ENCODE results near the gene PSTPIP1.

Gene PSTPIP1

GRCh38 chr15:77030048-77030927 lies 35.4 kb downstream of the PSTPIP1 start:
- no peak for DNase-seq (ENCODE audit: low spot score)

- DNase-seq (ENCODE audit: low spot score), result no peak
These were observed 36.0 kb downstream of the PSTPIP1 start for GRCh38 chr15:77030928-77031375.

GRCh38 chr15:77031376-77032050 lies 36.6 kb downstream of the PSTPIP1 start:
- peak; percentile 52 for DNase-seq (ENCODE audit: low spot score)

GRCh38 chr15:77032052-77032646 lies 37.2 kb downstream of the PSTPIP1 start:
- DNase-seq (ENCODE audit: low spot score), result no peak

- no peak for DNase-seq (ENCODE audit: low spot score)
These were observed 37.9 kb downstream of the PSTPIP1 start for GRCh38 chr15:77032647-77033416.

GRCh38 chr15:77033417-77033728 lies 38.4 kb downstream of the PSTPIP1 start:
- DNase-seq (ENCODE audit: low spot score), result no peak

- no peak for DNase-seq (ENCODE audit: low spot score)
These were observed 39.1 kb downstream of the PSTPIP1 start for GRCh38 chr15:77033729-77034671.

- peak; percentile 58 for DNase-seq (ENCODE audit: low spot score)
These were observed 40.0 kb downstream of the PSTPIP1 start for GRCh38 chr15:77034695-77035489.

- DNase-seq (ENCODE audit: low spot score), result no peak
These were observed 40.7 kb downstream of the PSTPIP1 start for GRCh38 chr15:77035584-77035983.

- peak; percentile 1 for DNase-seq (ENCODE audit: low spot score)
These were observed 41.1 kb downstream of the PSTPIP1 start for GRCh38 chr15:77035999-77036471.

- DNase-seq (ENCODE audit: low spot score), result peak; percentile 1
These were observed 41.8 kb downstream of the PSTPIP1 start for GRCh38 chr15:77036537-77037387.

- DNase-seq (ENCODE audit: low spot score), result peak; percentile 1
These were observed 42.7 kb downstream of the PSTPIP1 start for GRCh38 chr15:77037388-77038209.

- DNase-seq (ENCODE audit: low spot score), result no peak
These were observed 43.6 kb downstream of the PSTPIP1 start for GRCh38 chr15:77038312-77039216.

GRCh38 chr15:77039217-77039533 lies 44.2 kb downstream of the PSTPIP1 start:
- DNase-seq (ENCODE audit: low spot score), result no peak

GRCh38 chr15:77039848-77040247 lies 44.9 kb downstream of the PSTPIP1 start:
- no peak for DNase-seq (ENCODE audit: low spot score)

GRCh38 chr15:77040673-77041072 lies 45.7 kb downstream of the PSTPIP1 start:
- DNase-seq (ENCODE audit: low spot score), result no peak

GRCh38 chr15:77042245-77042919 lies 47.5 kb downstream of the PSTPIP1 start:
- DNase-seq (ENCODE audit: low spot score), result no peak

Measured in germinal center (tissue), 1 donor.